Fibroblast of lung (primary cell): ENCODE data around the gene RAB40A.
A peak's percentile ranks its signal among the peaks of the same experiment; 100 is the strongest.

Experiments used
- CTCF ChIP-seq, 2 donors: IDR thresholded peaks in 1 of 2; conservative IDR thresholded peaks in 1 of 2; 1 replicate in 1 of 2; 2 replicates in 1 of 2; pipeline ENCODE4 v1.5.1; 2011 to 2012; ENCODE audit warnings: low read length in 2 of 2, control low read depth in 1 of 2, inconsistent platforms in 1 of 2, low read depth in 1 of 2, mild to moderate bottlenecking in 1 of 2
- EZH2 ChIP-seq: IDR thresholded peaks from 2 replicates; pipeline ENCODE4 v1.5.1; 2012; ENCODE audit warnings: low read length, control low read depth, mild to moderate bottlenecking; ENCODE audit errors: missing control alignments

DNA sequence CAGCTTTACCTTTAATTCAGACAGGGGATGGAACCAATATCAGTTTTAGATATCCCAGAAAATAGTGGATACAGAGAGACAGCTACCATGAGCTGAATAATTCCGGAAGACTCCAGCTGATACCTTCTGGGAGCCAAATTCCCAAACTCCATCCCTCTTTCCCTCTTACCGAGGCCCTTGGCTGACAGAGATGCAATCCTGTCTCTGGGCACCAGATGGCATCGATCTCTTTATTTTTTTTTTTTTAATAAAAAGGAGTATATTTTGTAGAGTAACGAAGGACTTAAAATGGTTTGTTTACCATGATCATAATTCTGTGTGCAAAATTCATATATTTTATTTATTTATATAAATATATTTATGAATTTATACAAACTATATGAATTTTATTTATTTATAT lies 31.0 kb downstream of the RAB40A start:
- peak; percentile 23 to 51 for TF ChIP-seq CTCF (conservative IDR thresholded peaks at IDR 0.05 in 1 of 2, IDR thresholded peaks at IDR 0.05 in 1 of 2; ENCODE audit: low read depth in 1 of 2, low read length in 2 of 2)
- TF ChIP-seq EZH2 = no peak
